Natural killer cell (primary cell): ENCODE measurements around the gene CCDC197. TPM values are rescaled to one million over a fixed set of nuclear protein-coding genes. Genes with fewer than 3 reads are reported as not detected.

Experiments used
- ATAC-seq, 3 donors: fragments of 150-1000 bp in 2 of 3; fragments of 200-7000 bp in 1 of 3; cut with Tn5 transposase; 1 replicate in 1 of 3; 2 replicates in 2 of 3; pipeline ENCODE4 v1.10.0; 2021; ENCODE audit warnings: mild to moderate bottlenecking in 2 of 3, moderate library complexity in 2 of 3
- DNase-seq, 2 donors: peaks; one replicate each; pipeline versions ENCODE4 v3.0.0 to v3.0.0-alpha.2; 2013 to 2021; ENCODE audit warnings: mixed read lengths in 1 of 2
- H3K27ac ChIP-seq: one replicate; pipeline ENCODE4 v1.5.1; 2013; ENCODE audit warnings: mild to moderate bottlenecking, low read length
- H3K27me3 ChIP-seq: one replicate; pipeline ENCODE4 v1.6.1; 2013; ENCODE audit warnings: low read length; ENCODE audit not compliant: control insufficient read depth, insufficient read depth
- H3K36me3 ChIP-seq: one replicate; pipeline ENCODE4 v1.6.1; 2013; ENCODE audit warnings: low read length; ENCODE audit not compliant: control insufficient read depth, insufficient read depth
- H3K4me1 ChIP-seq: one replicate; pipeline ENCODE4 v1.6.1; 2013; ENCODE audit warnings: low read length; ENCODE audit not compliant: control insufficient read depth, insufficient read depth
- H3K4me3 ChIP-seq: one replicate; pipeline ENCODE4 v1.5.1; 2013; ENCODE audit warnings: low read length
- H3K9me3 ChIP-seq: one replicate; pipeline ENCODE4 v1.6.1; 2013; ENCODE audit warnings: low read length; ENCODE audit not compliant: control insufficient read depth, insufficient read depth
- H3K27ac Mint-ChIP-seq, 2 donors: one replicate each; pipeline ENCODE4 v1.8.0; 2022; ENCODE audit warnings: mild to moderate bottlenecking in 2 of 2, mixed read lengths in 2 of 2, moderate library complexity in 1 of 2
- H3K27me3 Mint-ChIP-seq, 2 donors: one replicate each; pipeline ENCODE4 v1.8.0; 2022; ENCODE audit warnings: low read depth in 2 of 2, mixed read lengths in 2 of 2
- H3K36me3 Mint-ChIP-seq: one replicate; pipeline ENCODE4 v1.8.0; 2022; ENCODE audit warnings: mixed read lengths
- H3K4me1 Mint-ChIP-seq, 2 donors: one replicate each; pipeline ENCODE4 v1.8.0; 2022; ENCODE audit warnings: mixed read lengths in 2 of 2
- H3K4me3 Mint-ChIP-seq: one replicate; pipeline ENCODE4 v1.8.0; 2022; ENCODE audit warnings: mild to moderate bottlenecking, moderate library complexity, mixed read lengths
- H3K9me3 Mint-ChIP-seq, 2 donors: one replicate each; pipeline ENCODE4 v1.8.0; 2022; ENCODE audit warnings: mixed read lengths in 2 of 2
- WGBS: methylation state at CpG from one replicate; pipeline ENCODE4 v1.1.7; 2013; ENCODE audit warnings: missing lambda C conversion rate; ENCODE audit not compliant: insufficient coverage; 5-methylcytosine and 5-hydroxymethylcytosine counted together
- intact Hi-C: fragments of 100-400 bp; cut with micrococcal nuclease; formaldehyde crosslinking; loops from one replicate; pipeline ENCODE4 v1.14.2; 2022
- total RNA-seq, 4 donors: library from RNA; stranded (reverse); fragments of 120-200 nt in 1 of 4; gene quantifications; one replicate each; pipeline versions ENCODE4 v1.2.3 to v1.2.4, GENCODE V29; 2013 to 2022
- TF ChIP-seq, protein P1 (sequence below): fragments of 200-600 bp; IDR thresholded peaks from one replicate; pipeline ENCODE4 v1.8.0; 2022; ENCODE audit warnings: antibody characterized with exemption

CCDC197 gene
- total RNA-seq, 3 donors from 2014 or later (not counting 1 experiment from before 2014, with no cell fraction given): not detected

DNA sequence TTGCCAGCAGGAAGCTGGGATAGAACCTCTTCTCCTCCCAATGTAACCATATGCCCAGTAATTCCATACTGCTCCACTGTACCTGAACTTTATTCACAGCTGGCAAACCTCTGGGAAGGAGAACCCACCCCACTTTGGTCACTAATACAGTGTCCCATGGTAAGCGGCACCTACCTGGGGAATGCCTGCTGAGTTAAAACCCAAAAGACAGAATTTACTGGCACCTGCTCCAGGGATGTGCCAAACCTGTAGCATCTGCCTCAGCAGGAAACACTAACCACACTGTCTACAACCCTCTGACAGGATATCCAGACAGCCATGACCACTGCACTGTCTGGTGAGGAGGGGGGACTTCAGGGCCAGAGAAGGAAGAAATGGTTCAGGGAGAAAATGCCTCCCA lies 57.3 kb downstream of the CCDC197 start:
- no peaks in the 10 kb centered on the region for H3K27me3 ChIP-seq
- Mint-ChIP-seq H3K36me3 (peaks cover 40% of the 10 kb centered on the region), H3K9me3 (no peaks in the 10 kb centered on the region), H3K4me1 (peaks cover 51 to 53% of the 10 kb centered on the region in 2 donors), H3K27ac (peak overlapping the region; percentile 6 to 82), H3K27me3 (no peaks in the 10 kb centered on the region), H3K4me3 (no peak overlapping the region)
- peaks cover 83% of the 10 kb centered on the region for H3K36me3 ChIP-seq
- no peaks in the 10 kb centered on the region for H3K9me3 ChIP-seq
- intact Hi-C loops: no loop called here
- no peak overlapping the region for H3K27ac ChIP-seq
- 100% methylated on average over 1 of the region's 1 CpG for WGBS
- ATAC-seq (peak in 1 of 3 donors; percentile 14), DNase-seq (no peak)
- peaks cover 26% of the 10 kb centered on the region for H3K4me1 ChIP-seq
- no peak overlapping the region for H3K4me3 ChIP-seq
- TF ChIP-seq, protein P1, sequence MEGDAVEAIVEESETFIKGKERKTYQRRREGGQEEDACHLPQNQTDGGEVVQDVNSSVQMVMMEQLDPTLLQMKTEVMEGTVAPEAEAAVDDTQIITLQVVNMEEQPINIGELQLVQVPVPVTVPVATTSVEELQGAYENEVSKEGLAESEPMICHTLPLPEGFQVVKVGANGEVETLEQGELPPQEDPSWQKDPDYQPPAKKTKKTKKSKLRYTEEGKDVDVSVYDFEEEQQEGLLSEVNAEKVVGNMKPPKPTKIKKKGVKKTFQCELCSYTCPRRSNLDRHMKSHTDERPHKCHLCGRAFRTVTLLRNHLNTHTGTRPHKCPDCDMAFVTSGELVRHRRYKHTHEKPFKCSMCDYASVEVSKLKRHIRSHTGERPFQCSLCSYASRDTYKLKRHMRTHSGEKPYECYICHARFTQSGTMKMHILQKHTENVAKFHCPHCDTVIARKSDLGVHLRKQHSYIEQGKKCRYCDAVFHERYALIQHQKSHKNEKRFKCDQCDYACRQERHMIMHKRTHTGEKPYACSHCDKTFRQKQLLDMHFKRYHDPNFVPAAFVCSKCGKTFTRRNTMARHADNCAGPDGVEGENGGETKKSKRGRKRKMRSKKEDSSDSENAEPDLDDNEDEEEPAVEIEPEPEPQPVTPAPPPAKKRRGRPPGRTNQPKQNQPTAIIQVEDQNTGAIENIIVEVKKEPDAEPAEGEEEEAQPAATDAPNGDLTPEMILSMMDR: no peak

DNA sequence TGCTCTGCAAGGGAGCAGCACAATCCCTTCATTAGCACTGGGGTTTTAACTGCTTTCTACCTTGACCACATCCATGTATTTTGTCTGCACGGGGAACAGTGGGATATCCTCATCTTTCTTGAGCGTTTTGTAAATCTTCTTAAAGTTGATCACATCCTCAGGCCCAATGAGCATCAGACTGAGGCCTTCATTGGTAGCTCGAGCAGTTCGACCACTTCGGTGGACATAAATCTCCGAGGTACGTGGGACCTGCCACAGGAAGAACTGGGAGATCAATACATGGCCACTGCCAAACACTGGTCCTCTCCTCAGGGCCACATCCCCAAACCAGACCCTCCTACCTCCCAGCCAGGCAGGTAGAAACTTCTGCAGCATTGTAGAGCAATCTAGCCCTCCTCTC lies 57.8 kb downstream of the CCDC197 start:
- DNase-seq (no peak), ATAC-seq (no peak)
- Histone ChIP-seq H3K36me3 (peaks cover 82% of the 10 kb centered on the region), H3K27ac (no peak overlapping the region), H3K9me3 (no peaks in the 10 kb centered on the region), H3K4me3 (no peak overlapping the region), H3K4me1 (peaks cover 26% of the 10 kb centered on the region), H3K27me3 (no peaks in the 10 kb centered on the region)
- TF ChIP-seq, protein P1: no peak
- H3K4me3 Mint-ChIP-seq: no peak overlapping the region
- H3K36me3 Mint-ChIP-seq: peaks cover 39% of the 10 kb centered on the region
- peak overlapping the region in 1 of 2 donors; percentile 82 for H3K27ac Mint-ChIP-seq
- no peaks in the 10 kb centered on the region for H3K9me3 Mint-ChIP-seq
- WGBS: 97% methylated on average over 7 of the region's 7 CpGs
- intact Hi-C loops: no loop called here
- peaks cover 51 to 53% of the 10 kb centered on the region in 2 donors for H3K4me1 Mint-ChIP-seq
- no peaks in the 10 kb centered on the region for H3K27me3 Mint-ChIP-seq

DNA sequence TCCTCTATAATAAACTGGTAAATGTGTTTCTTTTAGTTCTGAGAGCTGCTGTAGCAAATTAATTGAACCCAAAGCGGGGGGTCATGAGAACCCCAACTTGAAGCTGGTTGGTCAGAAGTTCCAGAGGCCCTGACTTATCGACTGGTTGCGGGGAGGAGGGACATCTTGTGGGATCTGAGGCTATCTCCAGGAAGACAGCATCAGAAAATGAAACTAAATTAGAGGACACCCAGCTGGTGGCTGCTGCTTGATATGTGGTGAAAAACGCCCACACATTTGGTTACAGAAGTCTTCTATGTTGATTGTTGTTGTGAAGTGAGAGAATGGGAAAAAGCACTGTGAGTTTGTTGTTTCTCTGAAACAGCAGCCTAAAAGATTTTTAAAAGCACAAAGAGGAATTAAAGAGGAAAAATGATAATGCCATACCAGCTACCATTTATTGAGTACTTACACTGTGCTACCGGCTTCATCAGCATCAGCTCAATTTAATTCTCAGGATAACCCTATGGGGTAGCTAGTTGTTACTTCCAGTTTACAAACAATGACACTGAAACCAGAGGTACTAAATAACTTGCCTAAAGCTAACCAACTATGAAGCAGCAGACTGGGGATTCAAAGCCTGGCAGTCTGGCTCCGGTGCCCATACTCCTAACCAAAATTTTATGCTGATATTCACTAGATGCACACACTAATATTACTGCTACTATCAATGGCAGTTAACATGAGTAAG lies 59.6 kb downstream of the CCDC197 start:
- no peaks in the 10 kb centered on the region for H3K27me3 Mint-ChIP-seq
- Histone ChIP-seq H3K27ac (peak overlapping the region; percentile 63), H3K4me1 (peaks cover 26% of the 10 kb centered on the region), H3K36me3 (peaks cover 83% of the 10 kb centered on the region), H3K9me3 (no peaks in the 10 kb centered on the region), H3K4me3 (no peak overlapping the region), H3K27me3 (no peaks in the 10 kb centered on the region)
- DNase-seq (peak in 1 of 2 donors; percentile 55), ATAC-seq (peak; percentile 77 to 83 (median 78))
- H3K4me1 Mint-ChIP-seq: peaks cover 51 to 59% of the 10 kb centered on the region in 2 donors
- 42% methylated on average over 6 of the region's 6 CpGs for whole genome bisulfite sequencing
- intact Hi-C loops: loop anchor here (2.0 kb wide), 1 partner anchor 24 kb away; the partner anchor contains the start of genes DDX24 and IFI27L1
- TF ChIP-seq, protein P1: no peak
- no peaks in the 10 kb centered on the region for H3K9me3 Mint-ChIP-seq
- H3K27ac Mint-ChIP-seq: peak overlapping the region; percentile 82 to 87
- peaks cover 27% of the 10 kb centered on the region for H3K36me3 Mint-ChIP-seq
- H3K4me3 Mint-ChIP-seq: peak overlapping the region; percentile 76
